HG03064 (cell line): ENCODE data around the gene IGFBPL1.
"Not testable (repeated sequence)": the region's sequence is repeated elsewhere in the genome, so short reads cannot be mapped to it uniquely, and the experiment has no call there.

ENCODE experiments used
- ATAC-seq: cut with Tn5 transposase; IDR thresholded peaks from one replicate; pipeline ENCODE4 v1.9.1; 2021; ENCODE audit warnings: low read depth; ENCODE audit not compliant: unreplicated experiment

IGFBPL1 gene, protein sequence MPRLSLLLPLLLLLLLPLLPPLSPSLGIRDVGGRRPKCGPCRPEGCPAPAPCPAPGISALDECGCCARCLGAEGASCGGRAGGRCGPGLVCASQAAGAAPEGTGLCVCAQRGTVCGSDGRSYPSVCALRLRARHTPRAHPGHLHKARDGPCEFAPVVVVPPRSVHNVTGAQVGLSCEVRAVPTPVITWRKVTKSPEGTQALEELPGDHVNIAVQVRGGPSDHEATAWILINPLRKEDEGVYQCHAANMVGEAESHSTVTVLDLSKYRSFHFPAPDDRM

DNA sequence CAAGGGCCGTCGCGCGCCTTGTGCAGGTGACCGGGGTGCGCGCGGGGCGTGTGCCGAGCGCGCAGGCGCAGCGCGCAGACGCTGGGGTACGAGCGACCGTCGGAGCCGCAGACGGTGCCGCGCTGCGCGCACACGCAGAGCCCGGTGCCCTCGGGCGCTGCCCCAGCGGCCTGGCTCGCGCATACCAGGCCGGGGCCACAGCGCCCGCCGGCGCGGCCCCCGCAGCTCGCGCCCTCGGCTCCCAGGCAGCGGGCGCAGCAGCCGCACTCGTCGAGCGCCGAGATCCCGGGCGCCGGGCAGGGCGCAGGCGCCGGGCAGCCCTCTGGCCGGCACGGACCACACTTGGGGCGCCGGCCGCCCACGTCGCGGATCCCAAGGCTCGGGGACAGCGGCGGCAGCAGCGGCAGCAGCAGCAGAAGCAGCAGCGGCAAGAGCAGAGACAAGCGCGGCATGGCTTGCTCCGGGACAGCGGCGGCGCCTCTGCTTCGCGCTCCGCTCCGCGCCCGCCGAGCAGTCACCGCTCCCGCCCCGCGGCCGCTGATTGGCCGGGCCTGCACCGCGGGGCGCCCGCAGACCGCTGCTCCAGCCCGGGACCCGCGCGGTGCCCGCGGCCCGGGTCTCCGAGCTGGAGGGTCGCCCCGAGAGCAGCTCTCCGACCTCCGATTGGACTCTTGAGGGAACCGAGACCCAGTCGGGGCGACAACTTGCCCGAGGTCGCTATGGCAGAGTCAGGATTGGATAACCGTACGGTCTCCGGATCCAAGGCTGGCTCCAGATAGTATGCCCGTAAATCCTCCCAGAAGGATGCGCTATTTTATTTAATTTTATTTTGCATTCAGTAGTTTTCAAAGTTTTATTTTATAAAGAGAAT, at the start of gene IGFBPL1:
TSS of gene IGFBPL1 (minus strand) at position 482 of the 871 bp plus-strand sequence. CDS start at position 452, 30 bp downstream.
- ATAC-seq = no peak

DNA sequence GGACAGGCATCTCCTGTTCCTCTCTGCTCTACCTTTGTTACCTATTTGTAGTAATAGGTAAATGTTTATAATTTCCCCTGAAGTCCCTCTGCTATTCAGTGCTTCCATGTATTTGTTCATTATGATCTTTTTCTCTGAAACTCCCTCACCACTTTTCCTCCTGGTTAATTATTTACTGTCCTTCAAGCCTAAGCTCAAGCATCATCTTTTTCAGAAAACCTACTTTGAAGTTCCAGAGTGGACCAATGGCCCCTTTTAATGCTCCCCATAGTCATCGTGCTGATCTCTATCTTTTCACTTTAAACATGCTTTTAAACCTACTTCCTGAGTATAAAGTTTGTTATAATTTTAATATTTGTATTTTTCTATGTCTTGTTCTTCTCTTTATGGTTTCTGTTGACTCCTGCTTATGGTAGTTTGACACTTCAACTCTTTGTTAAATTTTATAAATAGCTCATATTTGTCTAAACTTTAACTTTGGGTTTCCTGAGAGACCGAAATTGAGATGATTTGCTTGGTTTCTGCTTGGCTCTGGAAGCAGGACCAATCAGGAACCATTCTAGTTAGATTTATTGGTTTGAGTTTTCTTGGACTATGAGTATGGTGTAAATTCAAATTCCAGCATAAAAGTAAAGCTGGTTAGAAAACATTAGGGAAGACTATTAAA, 48.5 kb upstream of the IGFBPL1 start:
- ATAC-seq = not testable (repeated sequence)

DNA sequence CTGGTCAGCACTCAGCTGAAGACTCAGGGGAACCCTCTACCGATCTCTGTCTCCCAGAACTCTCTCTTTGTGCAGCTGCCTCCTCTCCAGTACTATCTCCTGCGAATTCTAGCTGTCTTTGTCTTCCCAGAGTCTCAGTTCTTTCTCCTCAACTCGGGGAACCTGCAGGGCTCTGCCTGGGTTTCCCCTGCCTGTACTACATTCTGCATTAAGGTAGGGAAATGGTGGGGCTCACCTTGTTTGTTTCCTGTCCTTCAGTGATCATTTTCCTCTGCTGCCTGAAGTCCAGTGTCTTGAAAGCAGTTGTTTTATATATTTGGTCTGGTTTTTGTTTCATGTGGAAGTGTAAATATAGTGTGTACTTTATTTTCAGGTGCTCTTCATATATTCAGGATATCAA, 43.1 kb upstream of the IGFBPL1 start:
- ATAC-seq = no peak

DNA sequence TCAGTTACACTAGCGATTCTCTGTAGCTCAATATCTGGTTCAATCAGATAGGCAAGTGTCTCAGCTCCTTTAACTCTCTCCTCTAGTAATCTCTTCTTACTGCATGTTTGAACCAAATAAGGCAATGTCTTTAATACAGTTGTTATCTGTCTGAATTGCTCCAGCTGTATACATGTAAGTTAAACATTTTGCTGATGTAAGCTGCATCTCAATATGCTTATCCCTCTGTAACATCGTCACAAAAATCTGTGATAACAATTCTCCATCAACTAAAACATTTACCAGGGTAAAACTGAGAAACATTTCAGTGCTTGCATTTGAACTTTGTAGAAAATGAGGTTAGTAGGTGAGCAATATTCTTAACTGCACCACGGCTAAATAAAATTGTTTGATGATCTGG, 29.6 kb upstream of the IGFBPL1 start:
- ATAC-seq = no peak

DNA sequence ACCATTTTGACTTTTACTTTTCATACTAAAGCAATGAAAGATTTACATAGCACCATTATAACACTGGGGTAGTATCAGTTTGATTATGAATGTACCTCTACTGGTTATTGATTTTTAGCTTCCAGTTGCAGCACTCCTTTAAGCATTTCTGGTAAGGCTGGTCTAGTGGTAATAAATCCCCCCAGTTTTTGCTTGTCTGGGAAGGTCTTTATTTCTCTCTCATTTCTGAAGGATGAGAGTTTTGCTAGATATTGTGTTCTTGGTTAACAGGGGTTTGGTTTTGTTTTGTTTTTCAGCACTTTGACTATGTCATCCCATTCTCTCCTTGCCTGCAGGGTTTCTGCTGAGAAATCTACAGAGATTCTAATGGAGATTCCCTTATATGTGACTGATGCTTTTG, 26.9 kb upstream of the IGFBPL1 start:
- no peak for ATAC-seq

DNA sequence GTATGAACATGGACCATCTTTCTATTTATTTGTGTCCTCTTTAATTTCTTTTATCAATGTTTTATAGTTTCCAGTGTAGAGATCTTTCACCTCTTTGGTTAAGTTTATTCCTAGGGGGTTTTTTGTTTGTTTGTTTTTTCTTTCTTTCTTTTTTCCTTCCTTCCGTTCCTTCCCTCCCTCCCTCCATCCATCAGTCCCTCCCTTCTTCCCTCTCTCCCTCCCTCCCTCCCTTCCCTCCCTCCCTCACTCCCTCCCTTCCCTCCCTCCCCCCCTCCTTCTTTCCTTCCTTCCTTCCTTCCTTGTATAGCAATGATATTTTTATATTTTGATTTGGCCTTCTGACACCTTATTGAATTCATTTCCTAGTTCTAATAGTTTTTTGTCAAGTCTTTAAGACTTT, 23.4 kb upstream of the IGFBPL1 start:
- no peak for ATAC-seq

DNA sequence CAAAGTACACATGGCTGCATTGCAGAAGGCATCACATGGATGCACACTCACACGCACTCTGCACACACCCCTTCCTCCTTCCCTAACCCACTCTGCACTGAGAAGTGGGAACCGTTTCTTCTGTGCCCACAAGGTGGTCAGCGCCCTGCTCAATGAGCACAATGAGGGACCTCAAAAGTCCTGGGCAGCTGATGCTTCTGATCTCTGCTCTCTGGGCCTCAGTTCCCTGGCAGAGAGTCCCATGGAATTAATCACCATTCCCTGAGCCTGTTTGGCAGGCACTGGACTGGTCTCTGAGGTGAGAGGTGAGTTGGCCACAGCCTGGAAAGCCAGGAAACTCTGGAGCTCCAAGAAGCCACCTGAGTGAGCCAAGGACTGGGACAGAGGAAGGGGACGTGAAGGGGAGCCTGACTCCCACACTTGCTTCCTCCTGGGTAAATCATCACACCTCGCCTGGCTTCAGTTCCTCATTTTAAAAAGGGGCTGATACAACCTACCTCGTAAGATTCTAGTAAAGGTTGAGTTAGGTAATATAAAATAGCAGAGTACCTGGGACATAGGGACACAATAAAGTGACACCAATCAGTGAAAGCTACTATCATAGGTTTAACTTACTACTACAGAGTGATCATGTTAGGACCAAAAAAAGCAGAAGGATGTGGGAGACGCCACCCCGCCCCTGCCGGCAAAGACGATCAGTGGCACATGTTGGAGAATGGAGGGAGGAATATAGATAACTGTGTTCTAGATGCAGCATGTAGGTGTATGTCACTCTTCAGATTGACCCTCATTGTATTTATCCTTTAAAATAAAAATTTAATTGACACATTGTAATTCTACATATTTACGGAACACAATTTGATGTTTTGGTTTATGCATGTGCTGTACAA, 21.1 kb upstream of the IGFBPL1 start:
- ATAC-seq = peak; percentile 82

DNA sequence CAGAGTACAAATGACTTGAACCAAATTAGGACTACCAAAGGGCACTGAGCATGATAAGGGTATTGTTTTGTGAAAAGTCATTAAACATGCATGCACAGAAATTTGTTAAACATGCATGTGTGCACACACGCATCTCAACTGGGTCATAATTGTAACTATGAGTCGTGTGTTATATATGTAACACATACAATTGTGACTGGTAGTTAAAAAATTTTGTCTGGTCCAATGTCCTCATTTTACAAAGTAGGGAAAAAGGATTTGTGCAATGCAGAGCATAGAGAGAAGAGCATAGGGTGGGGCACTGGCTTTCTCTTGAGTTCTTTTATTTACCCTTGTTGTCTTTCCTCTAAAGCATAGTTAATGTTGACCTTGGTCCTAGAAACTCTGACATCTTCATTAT, 19.3 kb upstream of the IGFBPL1 start:
- no peak for ATAC-seq

DNA sequence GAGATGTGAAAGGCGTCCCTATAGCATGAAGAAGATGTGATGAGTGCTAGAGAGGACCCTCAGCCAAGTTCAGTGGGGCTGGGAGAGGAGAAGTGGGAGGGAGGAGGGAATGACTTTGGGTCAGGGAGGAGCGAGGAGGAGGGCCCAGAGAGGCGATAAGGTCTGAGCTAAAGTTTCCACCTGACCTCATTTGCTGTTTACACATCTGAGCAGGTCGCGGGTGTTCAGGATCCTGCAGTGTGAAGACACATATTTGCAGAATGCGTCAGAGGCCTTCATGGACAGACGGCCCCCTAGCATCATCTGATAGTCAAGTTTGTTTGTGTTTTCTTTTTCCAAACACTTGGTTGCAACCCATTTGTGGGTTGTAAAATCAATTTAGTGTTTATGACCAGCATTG, 18.9 kb upstream of the IGFBPL1 start:
- ATAC-seq = no peak

DNA sequence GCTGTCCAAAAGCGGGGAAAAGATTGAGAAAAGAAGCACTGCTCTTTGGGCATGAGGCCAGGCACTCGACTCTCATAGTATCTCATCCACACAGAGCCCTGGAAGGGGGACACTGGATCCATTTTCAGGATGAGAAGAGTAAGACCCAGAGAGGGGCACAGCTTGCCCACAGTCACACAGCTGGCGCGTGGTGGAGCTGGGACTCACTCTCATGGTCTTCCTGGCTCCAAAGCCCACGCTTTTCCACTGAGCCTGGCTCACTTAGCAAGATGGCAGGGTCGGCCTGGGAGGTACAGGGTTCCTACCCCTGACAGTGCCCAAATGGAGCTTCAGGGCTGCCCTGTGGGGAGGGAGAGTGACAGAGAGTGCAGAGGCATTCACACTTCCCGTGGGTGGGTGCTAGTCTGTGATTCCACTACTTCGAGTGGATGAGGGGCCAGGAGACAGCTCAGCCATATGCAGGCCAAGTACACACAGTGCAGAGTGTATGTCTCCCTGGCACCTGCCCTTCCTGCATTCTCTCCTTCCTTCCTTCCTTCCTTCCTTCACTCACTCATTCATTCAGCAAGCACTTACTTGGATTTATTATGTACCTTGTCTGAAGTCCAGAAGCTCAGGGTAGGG, 18.3 kb upstream of the IGFBPL1 start:
- no peak for ATAC-seq

DNA sequence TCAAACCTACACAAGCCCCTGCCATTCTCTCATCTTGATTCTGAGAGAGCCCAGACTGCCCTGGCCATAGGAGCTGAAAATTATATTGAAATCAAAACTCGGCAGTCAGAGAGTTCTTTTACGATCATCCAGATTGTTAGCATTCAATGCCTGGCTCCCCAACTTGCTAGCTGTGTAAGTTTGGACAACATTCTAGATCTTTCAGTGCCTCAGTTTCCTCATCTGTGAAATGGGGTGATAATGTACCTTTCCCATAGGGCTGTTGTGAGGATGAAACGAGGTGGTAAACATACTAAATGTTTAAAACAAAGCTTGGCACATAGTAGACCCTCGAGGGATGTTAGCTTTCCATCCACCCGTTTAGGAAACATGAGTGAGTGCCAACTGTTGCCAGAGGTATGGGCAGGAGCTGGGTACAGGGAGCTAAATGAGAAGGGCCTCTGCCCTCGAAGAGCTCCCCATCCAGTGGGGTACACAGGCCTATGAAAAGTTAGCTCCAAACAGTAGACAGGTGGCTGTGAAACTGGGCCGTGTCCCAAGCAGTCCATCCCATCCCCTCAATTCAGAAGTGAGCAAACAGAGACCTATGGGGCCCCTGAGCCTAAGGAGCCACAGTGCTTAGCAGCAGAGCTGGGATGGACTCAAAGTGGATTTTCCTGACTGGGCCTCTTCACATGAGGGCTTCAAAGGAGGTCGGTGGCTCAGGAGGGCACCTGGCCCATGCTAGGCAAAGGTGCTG, 17.3 kb upstream of the IGFBPL1 start:
- no peak for ATAC-seq

DNA sequence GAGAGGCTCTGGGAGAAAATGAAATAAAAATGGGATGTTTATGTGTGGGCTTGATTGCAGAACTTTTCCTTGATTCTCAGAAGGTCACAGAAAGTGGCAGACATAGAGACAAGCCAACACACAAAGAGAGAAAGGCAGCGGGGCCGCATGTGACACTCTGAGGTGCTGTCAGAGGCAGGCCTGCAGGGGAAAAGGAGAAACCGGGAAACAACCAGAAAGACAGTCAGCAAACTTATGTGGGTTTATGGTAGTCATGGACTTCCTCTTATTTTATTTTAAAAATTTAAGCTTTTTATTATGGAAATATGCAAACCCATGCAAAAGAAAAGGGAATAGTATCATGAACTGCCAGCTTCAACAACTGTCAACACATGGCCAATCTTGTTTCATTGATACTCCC, 16.3 kb upstream of the IGFBPL1 start:
- ATAC-seq = no peak

DNA sequence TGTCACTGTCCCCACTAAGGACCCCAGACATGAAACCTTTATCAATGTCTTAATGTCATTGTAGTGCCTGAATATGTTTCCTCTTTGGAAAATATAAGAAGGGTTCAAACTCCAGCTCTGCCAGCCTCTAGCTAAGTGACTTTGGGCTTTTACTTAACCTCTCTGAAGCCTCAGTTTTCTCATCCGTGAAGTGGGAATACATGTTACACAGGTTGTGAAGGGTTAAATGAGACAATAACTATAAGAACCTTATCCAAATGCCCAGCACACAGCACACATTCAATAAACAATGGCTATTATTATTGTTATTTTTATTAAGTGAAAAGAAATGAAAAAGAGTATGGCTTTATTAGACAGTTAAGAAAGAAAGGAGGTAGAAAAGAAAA, 15.7 kb upstream of the IGFBPL1 start:
- no peak for ATAC-seq

DNA sequence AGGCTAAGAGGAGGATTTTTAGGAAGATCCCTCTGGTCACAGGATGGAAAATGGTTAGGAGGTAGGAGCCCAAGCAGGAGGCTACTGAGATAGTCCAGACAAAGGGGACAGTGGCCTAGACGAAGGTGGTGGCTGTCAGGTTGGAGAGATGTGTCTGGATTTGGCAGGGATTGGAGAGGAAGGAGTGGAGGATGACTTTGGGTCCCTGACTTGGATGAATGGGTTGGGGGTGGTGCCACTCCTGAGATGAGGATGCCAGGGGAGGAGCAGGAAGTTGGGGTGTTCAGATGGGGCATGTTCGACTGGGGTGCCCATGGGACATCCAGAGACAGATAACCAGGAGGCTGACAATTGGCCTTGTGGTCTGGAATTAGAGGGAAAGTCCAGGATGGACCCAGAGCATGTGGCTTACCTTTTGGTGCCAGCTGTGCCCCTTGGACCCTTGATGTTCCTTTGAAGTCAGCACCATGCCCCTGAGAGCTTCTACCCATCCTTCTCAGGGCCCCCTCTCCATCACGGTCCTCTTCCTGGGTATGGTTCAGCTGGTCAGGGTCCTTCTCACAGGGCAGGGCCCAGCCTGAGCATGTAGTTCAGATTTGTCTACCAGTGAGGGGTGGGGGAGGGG, 15.1 kb upstream of the IGFBPL1 start:
- no peak for ATAC-seq

DNA sequence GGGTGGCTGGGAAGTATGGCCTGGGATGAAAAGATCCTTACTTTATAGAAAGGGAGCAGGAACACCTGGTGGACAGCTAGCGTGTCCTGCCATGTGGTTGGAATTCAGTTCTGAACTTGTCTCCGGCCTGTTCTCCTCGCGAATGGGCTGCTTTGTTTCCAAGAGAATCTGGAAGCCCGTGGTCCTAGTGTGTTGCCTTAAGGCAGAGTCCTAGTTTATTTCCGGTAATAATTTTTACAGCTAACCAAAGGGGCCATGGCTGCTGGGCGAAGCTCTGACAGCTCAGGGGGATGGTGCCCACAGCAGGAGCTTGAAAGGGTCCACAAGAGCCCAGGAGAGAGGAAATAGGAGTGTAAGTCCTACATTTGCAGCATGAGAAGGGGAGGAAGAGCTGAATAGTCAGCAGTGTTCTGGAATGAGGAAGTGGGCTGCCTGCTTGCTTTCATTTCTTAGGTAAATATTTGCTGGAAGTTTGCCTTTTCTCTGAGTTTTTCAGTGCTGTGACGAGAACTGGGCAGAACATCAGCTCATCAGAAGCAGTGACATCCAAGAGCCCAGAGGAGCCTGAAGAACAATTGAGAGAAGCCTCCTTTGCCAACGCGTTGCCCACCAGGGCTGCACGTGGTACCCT, 13.1 kb upstream of the IGFBPL1 start:
- ATAC-seq = no peak

DNA sequence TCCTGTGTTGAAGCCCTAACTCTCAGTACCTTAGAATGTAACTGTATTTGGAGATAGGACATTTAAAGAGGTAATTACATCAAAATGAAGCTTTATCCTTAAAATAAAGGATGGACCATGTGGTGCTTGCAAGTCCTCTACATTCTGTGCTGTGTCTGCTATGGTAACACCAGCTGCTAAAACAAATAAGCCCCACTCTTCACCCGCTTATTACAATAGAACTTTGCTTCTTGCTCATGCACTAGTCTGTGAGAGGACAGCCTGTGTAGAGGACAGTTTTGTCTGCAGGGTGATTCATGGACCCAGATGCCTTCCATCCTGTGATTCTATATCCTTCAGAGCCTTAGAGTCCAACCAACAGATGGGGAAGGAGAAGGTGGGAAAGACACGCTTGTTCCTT, 12.5 kb upstream of the IGFBPL1 start:
- no peak for ATAC-seq

DNA sequence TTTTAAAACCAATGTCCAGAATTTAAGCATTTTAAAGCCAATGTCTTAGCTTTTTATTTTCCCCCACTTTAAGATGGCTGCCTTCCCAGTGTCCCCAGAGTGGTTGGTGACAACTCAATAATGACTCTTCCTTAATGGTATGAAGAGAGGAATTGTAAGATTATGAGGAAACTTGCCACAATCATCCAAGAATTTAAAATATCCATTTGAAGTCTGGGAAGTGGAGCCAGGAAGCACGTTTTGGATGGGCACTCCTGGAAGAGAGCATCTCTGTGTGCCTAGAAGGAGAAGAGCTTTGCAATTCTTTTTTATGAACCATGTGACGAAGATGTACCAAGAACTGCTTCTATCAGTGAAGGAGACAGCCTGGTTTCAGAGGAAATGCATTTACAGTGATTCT, 11.3 kb upstream of the IGFBPL1 start:
- ATAC-seq = no peak

DNA sequence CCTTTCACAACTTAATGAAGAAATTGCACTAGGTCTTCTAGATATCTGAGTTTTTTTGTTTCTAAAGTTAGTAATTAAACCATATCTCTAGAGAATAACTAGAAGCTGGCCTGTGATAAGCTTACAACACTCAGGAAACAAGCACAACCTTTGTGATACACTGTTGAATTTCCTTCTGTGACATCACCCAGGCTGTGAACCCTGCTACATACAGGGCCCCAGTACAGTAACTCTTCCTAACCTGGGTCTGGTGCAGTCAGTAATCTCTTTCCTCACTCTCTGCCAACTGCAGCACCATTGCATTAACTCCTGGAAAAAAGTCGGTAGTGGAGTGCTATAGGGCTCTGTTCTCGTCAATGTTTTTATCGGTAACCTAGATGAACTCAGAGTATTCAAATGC, 10.6 kb upstream of the IGFBPL1 start:
- ATAC-seq = no peak

DNA sequence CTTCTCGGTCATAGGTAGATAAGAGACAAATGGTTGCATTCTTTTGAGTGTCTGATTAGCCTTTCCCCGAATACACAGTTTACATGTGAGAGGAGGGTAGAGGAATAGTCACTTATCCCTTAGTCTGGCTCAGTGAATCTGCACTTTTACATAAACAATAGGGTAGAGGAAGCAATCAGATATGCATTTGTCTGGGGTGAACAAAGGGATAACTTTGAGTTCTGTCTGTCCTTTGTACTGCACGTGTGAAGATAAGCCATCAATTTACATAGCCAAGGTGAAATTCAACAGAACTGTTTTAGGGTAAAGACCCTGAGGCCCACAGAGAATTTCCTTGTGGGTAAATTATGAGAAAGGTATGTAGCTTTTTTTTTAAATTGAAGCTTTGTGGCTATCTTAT, 10.1 kb upstream of the IGFBPL1 start:
- no peak for ATAC-seq
